Measurements from ENCODE around the gene INTS3.

DNA sequence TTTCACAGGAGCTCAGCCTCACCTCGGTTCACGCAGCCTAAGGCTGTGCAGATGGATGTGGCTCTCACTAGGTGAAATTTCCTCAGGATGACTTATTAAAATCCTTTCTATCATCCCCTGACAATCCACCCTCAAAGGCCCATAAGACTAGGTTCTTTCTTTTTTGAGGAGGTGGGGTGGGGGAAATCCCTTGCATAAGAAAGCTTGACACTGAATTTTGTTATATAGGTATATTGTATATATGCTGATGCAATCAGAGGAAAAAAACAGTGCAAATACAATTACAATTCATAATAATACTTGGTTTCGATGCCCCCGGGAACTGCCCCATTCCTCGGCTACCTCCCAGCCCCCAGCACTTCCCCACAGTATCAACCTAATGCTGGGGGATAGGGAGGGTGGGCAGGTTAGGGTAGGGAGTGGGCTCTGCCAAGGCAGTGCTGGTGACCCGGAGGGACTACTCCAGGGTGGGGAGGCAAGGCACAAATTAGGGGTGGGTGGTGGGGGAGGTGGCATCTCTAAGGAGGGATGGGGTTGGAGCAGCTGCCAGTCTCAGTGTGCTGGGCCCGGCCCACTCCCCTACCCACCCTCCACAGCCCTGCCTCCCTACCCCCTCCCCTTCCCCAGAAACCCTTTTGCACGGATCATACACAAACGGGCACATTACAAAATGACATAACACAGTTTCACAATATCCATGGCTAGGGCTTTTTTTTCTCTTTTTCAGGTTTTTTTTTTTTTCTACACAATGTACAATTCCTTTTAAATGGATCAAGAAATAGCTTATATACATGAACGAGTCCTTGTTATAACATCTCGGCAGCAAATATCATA is 78.3 kb downstream of the INTS3 start:
- TF ChIP-seq ZNF274 (IDR thresholded peaks at IDR 0.05; ENCODE audit: insufficient read depth, insufficient read length) (no peak), TAF1 (IDR thresholded peaks at IDR 0.05; ENCODE audit: borderline replicate concordance, low read depth, low read length) (no peak), FOS (IDR thresholded peaks at IDR 0.05; ENCODE audit: borderline replicate concordance, extremely low read depth, insufficient read length) (no peak), EZH2 (IDR thresholded peaks at IDR 0.05; ENCODE audit: borderline replicate concordance, control insufficient read depth, low read depth, low read length) (no peak), ATF3 (IDR thresholded peaks at IDR 0.05; ENCODE audit: borderline replicate concordance, extremely low read depth, low read depth, low read length) (no peak), RAD21 (IDR thresholded peaks at IDR 0.05; ENCODE audit: insufficient read depth, low read depth, low read length) (no peak), PAX8 (IDR thresholded peaks at IDR 0.05) (no peak)
- TF ChIP-seq, protein P1, sequence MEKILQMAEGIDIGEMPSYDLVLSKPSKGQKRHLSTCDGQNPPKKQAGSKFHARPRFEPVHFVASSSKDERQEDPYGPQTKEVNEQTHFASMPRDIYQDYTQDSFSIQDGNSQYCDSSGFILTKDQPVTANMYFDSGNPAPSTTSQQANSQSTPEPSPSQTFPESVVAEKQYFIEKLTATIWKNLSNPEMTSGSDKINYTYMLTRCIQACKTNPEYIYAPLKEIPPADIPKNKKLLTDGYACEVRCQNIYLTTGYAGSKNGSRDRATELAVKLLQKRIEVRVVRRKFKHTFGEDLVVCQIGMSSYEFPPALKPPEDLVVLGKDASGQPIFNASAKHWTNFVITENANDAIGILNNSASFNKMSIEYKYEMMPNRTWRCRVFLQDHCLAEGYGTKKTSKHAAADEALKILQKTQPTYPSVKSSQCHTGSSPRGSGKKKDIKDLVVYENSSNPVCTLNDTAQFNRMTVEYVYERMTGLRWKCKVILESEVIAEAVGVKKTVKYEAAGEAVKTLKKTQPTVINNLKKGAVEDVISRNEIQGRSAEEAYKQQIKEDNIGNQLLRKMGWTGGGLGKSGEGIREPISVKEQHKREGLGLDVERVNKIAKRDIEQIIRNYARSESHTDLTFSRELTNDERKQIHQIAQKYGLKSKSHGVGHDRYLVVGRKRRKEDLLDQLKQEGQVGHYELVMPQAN (conservative IDR thresholded peaks at IDR 0.05) = no peak
- TF ChIP-seq, protein P2, sequence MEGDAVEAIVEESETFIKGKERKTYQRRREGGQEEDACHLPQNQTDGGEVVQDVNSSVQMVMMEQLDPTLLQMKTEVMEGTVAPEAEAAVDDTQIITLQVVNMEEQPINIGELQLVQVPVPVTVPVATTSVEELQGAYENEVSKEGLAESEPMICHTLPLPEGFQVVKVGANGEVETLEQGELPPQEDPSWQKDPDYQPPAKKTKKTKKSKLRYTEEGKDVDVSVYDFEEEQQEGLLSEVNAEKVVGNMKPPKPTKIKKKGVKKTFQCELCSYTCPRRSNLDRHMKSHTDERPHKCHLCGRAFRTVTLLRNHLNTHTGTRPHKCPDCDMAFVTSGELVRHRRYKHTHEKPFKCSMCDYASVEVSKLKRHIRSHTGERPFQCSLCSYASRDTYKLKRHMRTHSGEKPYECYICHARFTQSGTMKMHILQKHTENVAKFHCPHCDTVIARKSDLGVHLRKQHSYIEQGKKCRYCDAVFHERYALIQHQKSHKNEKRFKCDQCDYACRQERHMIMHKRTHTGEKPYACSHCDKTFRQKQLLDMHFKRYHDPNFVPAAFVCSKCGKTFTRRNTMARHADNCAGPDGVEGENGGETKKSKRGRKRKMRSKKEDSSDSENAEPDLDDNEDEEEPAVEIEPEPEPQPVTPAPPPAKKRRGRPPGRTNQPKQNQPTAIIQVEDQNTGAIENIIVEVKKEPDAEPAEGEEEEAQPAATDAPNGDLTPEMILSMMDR (IDR thresholded peaks at IDR 0.05 in 2 of 3, conservative IDR thresholded peaks at IDR 0.05 in 1 of 3; ENCODE audit: control insufficient read depth in 2 of 3, extremely low read depth in 1 of 3, insufficient read depth in 1 of 3, low read depth in 3 of 3, low read length in 3 of 3) = no peak
- TF ChIP-seq, protein P3, sequence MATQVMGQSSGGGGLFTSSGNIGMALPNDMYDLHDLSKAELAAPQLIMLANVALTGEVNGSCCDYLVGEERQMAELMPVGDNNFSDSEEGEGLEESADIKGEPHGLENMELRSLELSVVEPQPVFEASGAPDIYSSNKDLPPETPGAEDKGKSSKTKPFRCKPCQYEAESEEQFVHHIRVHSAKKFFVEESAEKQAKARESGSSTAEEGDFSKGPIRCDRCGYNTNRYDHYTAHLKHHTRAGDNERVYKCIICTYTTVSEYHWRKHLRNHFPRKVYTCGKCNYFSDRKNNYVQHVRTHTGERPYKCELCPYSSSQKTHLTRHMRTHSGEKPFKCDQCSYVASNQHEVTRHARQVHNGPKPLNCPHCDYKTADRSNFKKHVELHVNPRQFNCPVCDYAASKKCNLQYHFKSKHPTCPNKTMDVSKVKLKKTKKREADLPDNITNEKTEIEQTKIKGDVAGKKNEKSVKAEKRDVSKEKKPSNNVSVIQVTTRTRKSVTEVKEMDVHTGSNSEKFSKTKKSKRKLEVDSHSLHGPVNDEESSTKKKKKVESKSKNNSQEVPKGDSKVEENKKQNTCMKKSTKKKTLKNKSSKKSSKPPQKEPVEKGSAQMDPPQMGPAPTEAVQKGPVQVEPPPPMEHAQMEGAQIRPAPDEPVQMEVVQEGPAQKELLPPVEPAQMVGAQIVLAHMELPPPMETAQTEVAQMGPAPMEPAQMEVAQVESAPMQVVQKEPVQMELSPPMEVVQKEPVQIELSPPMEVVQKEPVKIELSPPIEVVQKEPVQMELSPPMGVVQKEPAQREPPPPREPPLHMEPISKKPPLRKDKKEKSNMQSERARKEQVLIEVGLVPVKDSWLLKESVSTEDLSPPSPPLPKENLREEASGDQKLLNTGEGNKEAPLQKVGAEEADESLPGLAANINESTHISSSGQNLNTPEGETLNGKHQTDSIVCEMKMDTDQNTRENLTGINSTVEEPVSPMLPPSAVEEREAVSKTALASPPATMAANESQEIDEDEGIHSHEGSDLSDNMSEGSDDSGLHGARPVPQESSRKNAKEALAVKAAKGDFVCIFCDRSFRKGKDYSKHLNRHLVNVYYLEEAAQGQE (IDR thresholded peaks at IDR 0.05; ENCODE audit: low read depth, low read length) = no peak

Data from GM12878 (cell line).